Mesenchymal stem cell (in vitro differentiated cells and primary cell): ENCODE data around the gene CNGA4.

Experiments used
- DNase-seq: peaks from one replicate; pipeline ENCODE4 v3.0.0-alpha.2; 2013
- H2AFZ ChIP-seq: one replicate; pipeline ENCODE4 v1.6.1; 2013; ENCODE audit warnings: low read depth, mild to moderate bottlenecking, control low read depth, inconsistent platforms, low read length, moderate library complexity
- H2AK5ac ChIP-seq: 2 replicates; pipeline ENCODE4 v1.6.1; 2013; ENCODE audit warnings: low read length, moderate library complexity, mild to moderate bottlenecking, inconsistent platforms; ENCODE audit not compliant: severe bottlenecking
- H2BK120ac ChIP-seq: one replicate; pipeline ENCODE4 v1.6.1; 2013; ENCODE audit warnings: low read depth, mild to moderate bottlenecking, inconsistent platforms, low read length, moderate library complexity
- H2BK12ac ChIP-seq, 2 experiments: one replicate each; pipeline ENCODE4 v1.6.1; 2013; ENCODE audit warnings: inconsistent platforms in 2 of 2, low read length in 2 of 2, mild to moderate bottlenecking in 2 of 2, moderate library complexity in 2 of 2, control low read depth in 1 of 2
- H2BK15ac ChIP-seq: one replicate; pipeline ENCODE4 v1.6.1; 2013; ENCODE audit warnings: mild to moderate bottlenecking, low read depth, inconsistent platforms; ENCODE audit not compliant: poor library complexity, severe bottlenecking
- H2BK5ac ChIP-seq: 2 replicates; pipeline ENCODE4 v1.6.1; 2013; ENCODE audit warnings: low read depth, mild to moderate bottlenecking, low read length, control low read depth, inconsistent platforms; ENCODE audit not compliant: poor library complexity, severe bottlenecking
- H3K14ac ChIP-seq, 2 experiments: one replicate each; pipeline ENCODE4 v1.6.1; 2013; ENCODE audit warnings: inconsistent platforms in 2 of 2, low read length in 2 of 2, control low read depth in 1 of 2, mild to moderate bottlenecking in 1 of 2, moderate library complexity in 1 of 2
- H3K18ac ChIP-seq, 2 experiments: one replicate each; pipeline ENCODE4 v1.6.1; 2013; ENCODE audit warnings: inconsistent platforms in 2 of 2, low read length in 2 of 2, control low read depth in 1 of 2, low read depth in 1 of 2, mild to moderate bottlenecking in 1 of 2
- H3K23ac ChIP-seq, 2 experiments: one replicate each; pipeline ENCODE4 v1.6.1; 2013; ENCODE audit warnings: inconsistent platforms in 2 of 2, low read length in 2 of 2, mild to moderate bottlenecking in 2 of 2, moderate library complexity in 2 of 2, control low read depth in 1 of 2
- H3K27ac ChIP-seq: 2 replicates; pipeline ENCODE4 v1.5.1; 2013; ENCODE audit warnings: mild to moderate bottlenecking, moderate library complexity, low read length, control low read depth, inconsistent platforms; ENCODE audit not compliant: poor library complexity, severe bottlenecking
- H3K27me3 ChIP-seq, 2 experiments: 2 replicates each; pipeline versions ENCODE4 v1.6.1 to v1.7.0; 2013; ENCODE audit warnings: low read length in 2 of 2, mild to moderate bottlenecking in 2 of 2, moderate library complexity in 2 of 2, control low read depth in 1 of 2, inconsistent platforms in 1 of 2; ENCODE audit not compliant: control insufficient read depth in 1 of 2, insufficient read depth in 1 of 2
- H3K36me3 ChIP-seq, 2 experiments: 2 replicates each; pipeline versions ENCODE4 v1.6.1 to v1.7.0; 2013; ENCODE audit warnings: low read length in 2 of 2, control low read depth in 1 of 2, inconsistent platforms in 1 of 2, low read depth in 1 of 2, mild to moderate bottlenecking in 1 of 2; ENCODE audit not compliant: insufficient read depth in 2 of 2, control insufficient read depth in 1 of 2
- H3K4ac ChIP-seq, 2 experiments: one replicate each; pipeline ENCODE4 v1.6.1; 2013; ENCODE audit warnings: inconsistent platforms in 2 of 2, low read length in 2 of 2, mild to moderate bottlenecking in 2 of 2, moderate library complexity in 2 of 2, control low read depth in 1 of 2, low read depth in 1 of 2
- H3K4me1 ChIP-seq: 2 replicates; pipeline ENCODE4 v1.6.1; 2013; ENCODE audit warnings: low read depth, low read length, control low read depth; ENCODE audit not compliant: control insufficient read depth, insufficient read depth
- H3K4me2 ChIP-seq: 2 replicates; pipeline ENCODE4 v1.6.1; 2013; ENCODE audit warnings: low read length, mild to moderate bottlenecking, inconsistent platforms; ENCODE audit not compliant: poor library complexity, severe bottlenecking
- H3K4me3 ChIP-seq, 2 experiments: 2 replicates each; pipeline versions ENCODE4 v1.5.1 to v1.7.0; 2013; ENCODE audit warnings: low read length in 2 of 2, mild to moderate bottlenecking in 2 of 2, control low read depth in 1 of 2, low read depth in 1 of 2; ENCODE audit not compliant: insufficient read depth in 1 of 2
- H3K79me1 ChIP-seq: replicated peaks from 2 replicates; pipeline ENCODE4 v1.6.1; 2013; ENCODE audit warnings: mild to moderate bottlenecking, control low read depth, low read length, inconsistent platforms; ENCODE audit not compliant: poor library complexity, severe bottlenecking
- H3K9ac ChIP-seq: 2 replicates; pipeline ENCODE4 v1.7.0; 2013; ENCODE audit warnings: mild to moderate bottlenecking, low read length, moderate library complexity
- H3K9me3 ChIP-seq: 2 replicates; pipeline ENCODE4 v1.7.0; 2013; ENCODE audit warnings: mild to moderate bottlenecking, low read length; ENCODE audit not compliant: control insufficient read depth
- H4K8ac ChIP-seq: one replicate; pipeline ENCODE4 v1.6.1; 2013; ENCODE audit warnings: inconsistent platforms, mild to moderate bottlenecking, low read length, moderate library complexity
- H4K91ac ChIP-seq: one replicate; pipeline ENCODE4 v1.6.1; 2013; ENCODE audit warnings: mild to moderate bottlenecking, low read length, inconsistent platforms
- WGBS: methylation state at CpG from one replicate; pipeline ENCODE4 v1.1.7; 2013; ENCODE audit warnings: mixed read lengths; 5-methylcytosine and 5-hydroxymethylcytosine counted together

Gene CNGA4

DNA sequence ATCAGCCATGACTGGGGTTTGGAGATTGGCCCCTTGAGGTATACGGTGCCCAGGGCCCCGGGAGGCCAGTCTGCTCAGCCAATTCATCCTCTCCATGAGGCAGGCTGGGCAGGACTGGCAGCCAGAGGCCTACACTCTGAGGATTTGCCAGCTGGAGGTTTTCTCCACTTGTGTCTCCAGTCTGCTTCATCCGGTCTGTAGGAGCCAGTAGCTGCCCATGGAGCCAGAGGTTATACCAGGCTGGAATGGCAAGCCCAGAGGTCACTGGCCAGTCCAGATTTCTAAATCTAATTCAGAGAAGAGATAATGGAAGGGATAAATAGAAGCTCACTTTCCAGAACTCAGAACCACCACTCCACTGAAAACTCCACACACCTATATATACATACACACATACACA is 14.5 kb upstream of the CNGA4 start:
- no peak overlapping the region for H4K91ac ChIP-seq
- H3K36me3 ChIP-seq = peaks cover 23 to 45% of the 10 kb centered on the region in 2 experiments
- H3K4me1 ChIP-seq = no peaks in the 10 kb centered on the region
- no peak overlapping the region for H2BK12ac ChIP-seq
- H3K4me2 ChIP-seq = no peak overlapping the region
- no peak overlapping the region for H3K27ac ChIP-seq
- H3K9ac ChIP-seq = no peak overlapping the region
- no peaks in the 10 kb centered on the region for H3K27me3 ChIP-seq
- H4K8ac ChIP-seq = no peak overlapping the region
- no peak overlapping the region for H3K4me3 ChIP-seq
- no peak overlapping the region for H3K14ac ChIP-seq
- no peak overlapping the region for H2BK120ac ChIP-seq
- no peak overlapping the region for H3K4ac ChIP-seq
- 88% methylated on average over 3 of the region's 3 CpGs for WGBS
- no peak overlapping the region for H2AK5ac ChIP-seq
- no peak overlapping the region for H2BK5ac ChIP-seq
- DNase-seq = no peak
- no peak overlapping the region for H3K18ac ChIP-seq
- H2AFZ ChIP-seq = no peak overlapping the region
- H3K9me3 ChIP-seq = no peaks in the 10 kb centered on the region
- no peak overlapping the region for H2BK15ac ChIP-seq
- peaks cover 30% of the 10 kb centered on the region for H3K79me1 ChIP-seq
- H3K23ac ChIP-seq = no peak overlapping the region

DNA sequence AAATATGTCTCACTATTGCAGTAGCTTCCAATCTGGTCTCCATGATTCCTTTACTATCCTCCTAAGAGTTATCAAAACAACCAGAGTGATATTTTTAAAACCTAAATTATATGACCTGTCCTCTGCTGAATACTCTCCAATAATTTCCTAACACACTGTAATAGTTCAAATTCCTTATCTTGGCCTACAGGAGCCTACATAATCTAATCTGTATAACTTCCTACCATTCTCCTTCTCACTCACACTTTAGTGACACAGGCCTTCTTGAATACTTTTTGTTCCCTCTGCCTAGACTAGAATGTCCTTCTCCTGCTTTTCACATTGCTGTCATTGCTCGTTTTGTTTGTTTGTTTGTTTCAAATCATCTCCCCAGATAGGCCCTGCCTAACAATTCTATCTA is 13.9 kb upstream of the CNGA4 start:
- H3K36me3 ChIP-seq = peaks cover 25 to 44% of the 10 kb centered on the region in 2 experiments
- H3K23ac ChIP-seq = no peak overlapping the region
- no peak overlapping the region for H4K91ac ChIP-seq
- H3K9me3 ChIP-seq = no peaks in the 10 kb centered on the region
- H2BK15ac ChIP-seq = no peak overlapping the region
- no peak overlapping the region for H3K4ac ChIP-seq
- H3K9ac ChIP-seq = no peak overlapping the region
- H2AFZ ChIP-seq = no peak overlapping the region
- no peak overlapping the region for H2BK12ac ChIP-seq
- no peak overlapping the region for H3K4me3 ChIP-seq
- no peaks in the 10 kb centered on the region for H3K4me1 ChIP-seq
- WGBS = 79% methylated on average over 1 of the region's 1 CpG
- H3K79me1 ChIP-seq = peaks cover 35% of the 10 kb centered on the region
- no peak overlapping the region for H2AK5ac ChIP-seq
- no peak overlapping the region for H2BK120ac ChIP-seq
- no peak overlapping the region for H2BK5ac ChIP-seq
- no peaks in the 10 kb centered on the region for H3K27me3 ChIP-seq
- H3K27ac ChIP-seq = no peak overlapping the region
- no peak overlapping the region for H4K8ac ChIP-seq
- H3K14ac ChIP-seq = no peak overlapping the region
- DNase-seq = no peak
- H3K18ac ChIP-seq = no peak overlapping the region
- H3K4me2 ChIP-seq = no peak overlapping the region

- no peak overlapping the region for H3K9ac ChIP-seq
- no peak overlapping the region for H2AFZ ChIP-seq
- H4K91ac ChIP-seq = no peak overlapping the region
- H3K79me1 ChIP-seq = peaks cover 36% of the 10 kb centered on the region
- no peak overlapping the region for H2AK5ac ChIP-seq
- H2BK5ac ChIP-seq = no peak overlapping the region
- H2BK120ac ChIP-seq = no peak overlapping the region
- H3K27ac ChIP-seq = no peak overlapping the region
- WGBS = 100% methylated on average over 2 of the region's 2 CpGs
- DNase-seq = no peak
- no peak overlapping the region for H2BK12ac ChIP-seq
- no peak overlapping the region for H2BK15ac ChIP-seq
- peaks cover 25 to 36% of the 10 kb centered on the region in 2 experiments for H3K36me3 ChIP-seq
- no peak overlapping the region for H3K18ac ChIP-seq
- no peak overlapping the region for H3K4me3 ChIP-seq
- no peak overlapping the region for H3K14ac ChIP-seq
- H3K23ac ChIP-seq = no peak overlapping the region
- H3K27me3 ChIP-seq = no peaks in the 10 kb centered on the region
- H4K8ac ChIP-seq = no peak overlapping the region
- H3K4me1 ChIP-seq = no peaks in the 10 kb centered on the region
- H3K9me3 ChIP-seq = no peaks in the 10 kb centered on the region
- H3K4ac ChIP-seq = no peak overlapping the region
- H3K4me2 ChIP-seq = no peak overlapping the region
Measured at GRCh38 chr11:6225896-6226295, 13.0 kb upstream of the CNGA4 start.

- Histone ChIP-seq H2AFZ (no peak overlapping the region), H3K4me1 (no peaks in the 10 kb centered on the region), H2BK120ac (no peak overlapping the region), H2BK12ac (no peak overlapping the region), H3K9me3 (no peaks in the 10 kb centered on the region), H3K18ac (no peak overlapping the region), H4K8ac (no peak overlapping the region), H3K27ac (no peak overlapping the region), H3K36me3 (peaks cover 11 to 13% of the 10 kb centered on the region in 2 experiments), H3K14ac (no peak overlapping the region), H3K4me3 (no peak overlapping the region), H2BK5ac (no peak overlapping the region), H3K27me3 (no peaks in the 10 kb centered on the region), H3K79me1 (peaks cover 28% of the 10 kb centered on the region), H4K91ac (no peak overlapping the region), H3K4me2 (no peak overlapping the region), H3K4ac (no peak overlapping the region), H2BK15ac (no peak overlapping the region), H3K9ac (no peak overlapping the region), H3K23ac (no peak overlapping the region), H2AK5ac (no peak overlapping the region)
- WGBS = 57% methylated on average over 2 of the region's 3 CpGs
- no peak for DNase-seq
Measured at GRCh38 chr11:6228520-6228919, 10.4 kb upstream of the CNGA4 start.
